M059J (cell line): Measurements from ENCODE around the gene TARBP1. TPM values are rescaled to one million over a fixed set of nuclear protein-coding genes. Genes with fewer than 3 reads are reported as not detected.
"Not testable (repeated sequence)": the region's sequence is repeated elsewhere in the genome, so short reads cannot be mapped to it uniquely, and the experiment has no call there.

Experiments
- DNase-seq: peaks from one replicate; pipeline ENCODE4 v3.0.0-alpha.2; 2012; ENCODE audit warnings: low read depth
- total RNA-seq: library from RNA; depleted of rRNA; stranded (reverse); fragments of >200 nt; shearing (Covaris generic); gene quantifications from 2 replicates; pipeline ENCODE4 v1.2.3, GENCODE V29; 2014

The TARBP1 gene
- total RNA-seq, 1 experiment from 2014 or later = 17.1 TPM

GRCh38 chr1:234507089-234507488, 28.1 kb upstream of the TARBP1 start:
- no peak for DNase-seq

DNA sequence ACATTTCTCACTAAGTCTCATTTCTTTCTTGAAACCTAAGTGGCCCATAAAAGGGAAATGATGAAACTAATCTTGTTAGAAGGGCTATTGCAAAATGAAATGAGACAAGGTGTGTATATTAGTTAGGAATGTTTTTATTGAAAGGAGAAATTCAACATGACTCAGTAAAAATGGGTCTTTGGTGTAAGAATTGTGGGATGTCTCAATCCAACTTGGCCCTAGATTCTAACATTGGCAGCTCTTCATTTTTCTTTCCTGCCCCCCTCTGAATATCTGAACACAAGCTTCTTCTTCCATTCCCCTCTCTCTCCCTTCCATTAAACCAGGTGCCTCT, 26.8 kb upstream of the TARBP1 start:
- peak; percentile 73 for DNase-seq

DNA sequence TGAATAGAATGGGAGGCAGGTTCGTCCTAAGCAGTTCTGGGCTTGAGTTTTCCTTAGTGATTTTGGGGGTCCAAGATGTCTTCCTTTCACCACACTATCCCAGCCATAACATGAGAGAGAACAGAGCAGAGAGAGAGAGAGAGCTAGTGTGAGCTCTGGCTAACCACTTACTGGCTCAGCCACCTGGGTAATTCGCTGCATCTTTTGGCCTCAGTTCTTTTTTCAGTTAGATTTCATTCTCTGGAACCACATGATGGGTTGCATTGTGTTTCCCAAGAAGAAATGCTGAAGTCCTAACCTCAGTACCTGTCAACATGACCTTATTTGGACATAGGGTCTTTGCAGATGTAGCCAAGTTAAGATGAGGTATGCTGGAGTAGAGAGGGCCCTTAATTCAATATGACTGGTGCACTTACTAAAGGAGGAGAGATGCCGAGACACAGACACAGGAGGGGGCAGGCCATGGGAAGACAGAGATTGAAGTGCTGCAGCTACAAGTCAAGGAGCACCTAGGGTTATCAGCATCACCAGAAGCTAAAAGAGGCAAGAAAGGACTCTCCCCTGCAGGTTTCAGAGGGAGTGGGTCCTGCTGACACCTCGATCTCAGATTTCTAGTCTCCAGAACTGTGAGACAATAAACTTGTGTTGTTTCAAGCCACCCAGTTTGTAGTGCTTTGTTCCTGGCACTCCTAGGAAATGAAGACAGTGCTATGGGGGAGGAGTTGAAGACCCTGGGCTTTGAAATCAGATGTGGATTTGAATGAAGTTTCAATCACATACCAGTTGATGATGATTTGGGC, 26.2 kb upstream of the TARBP1 start:
- no peak for DNase-seq

GRCh38 chr1:234504251-234504650, 25.3 kb upstream of the TARBP1 start:
- not testable (repeated sequence) for DNase-seq

DNA sequence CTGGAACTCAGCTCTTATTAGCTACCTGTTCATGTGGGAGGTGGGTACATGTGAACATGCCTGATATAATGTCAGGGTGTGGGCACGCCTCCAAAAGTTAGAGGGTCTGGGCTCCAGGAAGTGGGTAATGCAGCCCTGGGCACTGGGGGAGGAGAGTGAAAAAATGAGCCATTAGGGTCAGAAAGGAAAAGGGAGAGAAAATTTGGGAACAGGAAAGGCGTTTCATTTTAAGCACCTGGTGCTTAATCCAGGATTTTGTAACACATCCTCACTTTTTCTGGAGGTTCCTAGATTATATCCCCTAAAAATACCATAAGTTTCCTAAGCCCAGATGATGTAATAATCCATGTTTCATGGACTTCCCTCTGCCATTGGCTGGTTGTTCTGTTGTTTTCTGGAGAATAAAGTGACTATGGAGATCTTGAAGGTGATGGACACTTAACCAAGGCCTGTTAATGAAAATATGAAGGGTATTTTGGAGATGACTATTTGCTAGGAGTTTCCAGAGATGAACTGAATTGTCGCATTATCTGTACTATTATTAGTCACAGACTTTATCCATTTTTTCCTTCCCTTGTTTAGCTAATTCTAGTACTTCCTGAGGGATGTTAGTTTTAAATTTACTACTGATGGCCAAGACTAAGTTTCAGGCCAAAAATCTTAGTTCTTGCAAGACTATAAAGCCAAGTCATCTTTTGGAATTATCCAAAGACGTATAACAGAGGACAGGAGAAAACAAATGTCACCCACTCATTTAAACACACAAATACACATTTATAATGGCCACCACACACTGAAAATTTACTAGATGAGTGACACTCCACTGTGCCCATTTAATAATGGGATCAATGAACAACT, 24.4 kb upstream of the TARBP1 start:
- DNase-seq = no peak

DNA sequence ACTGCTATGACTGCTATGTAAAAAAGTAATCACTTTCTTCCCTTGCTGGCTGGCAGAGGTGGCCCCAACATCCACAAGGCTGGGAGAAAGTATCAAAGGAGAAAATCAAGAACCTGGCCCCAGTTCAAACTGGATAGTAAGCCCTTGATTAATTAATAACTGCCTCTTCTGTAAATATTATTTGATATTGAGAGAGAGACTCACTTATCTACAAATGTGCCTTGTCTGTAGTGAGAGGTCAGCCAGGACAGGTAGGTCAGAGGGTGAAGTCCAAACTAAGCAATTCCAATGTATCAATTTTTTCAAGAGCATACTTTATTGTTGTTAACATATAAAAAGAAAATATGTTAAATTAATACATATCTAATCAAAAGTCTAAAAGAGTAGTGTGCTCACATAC, 23.8 kb upstream of the TARBP1 start:
- no peak for DNase-seq

GRCh38 chr1:234500269-234500668, 21.3 kb upstream of the TARBP1 start:
- peak; percentile 78 for DNase-seq

DNA sequence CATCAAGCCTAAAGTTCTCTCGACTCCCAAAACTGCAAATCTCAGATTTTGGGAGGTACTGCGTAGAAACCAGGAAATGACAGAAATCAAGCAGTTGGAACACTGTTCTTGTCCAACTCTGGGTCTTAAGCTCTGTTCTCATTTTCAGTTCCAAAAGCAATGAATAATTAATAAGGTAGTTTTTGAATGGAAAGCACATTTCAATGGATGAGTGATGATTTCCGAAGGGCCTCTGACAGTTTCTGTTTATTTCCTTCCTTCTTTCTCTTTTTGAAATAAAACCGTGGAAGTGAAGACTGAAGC, 20.9 kb upstream of the TARBP1 start:
- no peak for DNase-seq

DNA sequence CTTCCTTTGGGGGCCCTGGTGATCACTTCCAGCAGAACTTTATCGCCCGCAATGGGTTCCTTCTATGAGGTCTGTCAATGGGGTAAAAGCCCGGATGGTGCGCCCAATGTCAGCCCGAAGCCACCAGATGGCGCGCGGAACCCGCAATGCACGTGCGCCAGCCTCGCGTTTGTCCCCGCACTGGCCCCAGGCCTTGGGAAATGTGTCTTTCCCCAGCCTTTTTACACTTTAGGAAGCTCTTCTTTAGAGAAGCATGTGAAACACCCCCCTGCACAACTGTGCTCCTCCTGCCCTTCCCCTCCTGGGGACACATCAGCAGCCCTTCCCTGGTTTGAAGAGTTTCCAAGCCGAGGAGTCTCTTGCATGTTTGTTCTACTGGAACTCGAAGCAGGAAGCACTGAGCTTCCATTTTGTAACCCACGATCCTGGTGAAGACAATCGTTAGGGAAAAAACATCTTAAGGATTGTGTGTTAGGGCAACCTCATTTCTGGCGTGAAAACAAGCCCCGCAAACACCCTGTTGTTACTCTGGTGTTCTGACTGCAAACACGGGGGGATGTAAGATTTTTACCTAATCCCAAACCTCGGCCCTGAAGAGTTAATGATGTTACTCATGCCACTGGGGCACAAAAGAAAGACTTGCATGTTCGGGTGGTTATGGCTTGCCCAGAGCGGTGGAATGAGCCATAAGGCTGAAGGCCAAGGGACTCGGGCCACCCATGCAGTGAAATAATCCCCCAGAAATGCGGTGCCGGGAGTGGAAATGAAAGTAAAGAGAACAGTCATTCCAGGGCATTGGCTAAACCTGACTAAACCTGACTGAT, 20.4 kb upstream of the TARBP1 start:
- DNase-seq = peak; percentile 92

- no peak for DNase-seq
Observed at GRCh38 chr1:234498448-234499118, 19.6 kb upstream of the TARBP1 start.

DNA sequence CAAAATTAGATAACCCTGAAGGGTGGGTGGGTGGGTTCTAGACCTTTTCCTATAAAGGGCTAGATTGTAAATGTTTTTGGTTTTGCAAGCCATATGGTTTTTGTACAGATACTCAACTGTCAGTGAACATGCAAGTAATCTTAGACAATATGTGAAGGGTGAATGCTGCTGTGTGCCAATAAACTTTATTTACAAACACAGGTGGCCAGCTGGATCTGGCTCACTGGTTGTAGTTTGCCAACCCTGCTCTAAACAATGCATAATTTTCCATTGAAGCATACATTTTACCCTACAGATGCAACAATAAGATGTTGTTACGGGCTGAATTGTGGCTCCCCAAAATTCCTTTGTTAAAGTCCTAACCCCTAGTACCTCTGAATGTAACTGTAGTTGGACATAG, 18.6 kb upstream of the TARBP1 start:
- DNase-seq = no peak

DNA sequence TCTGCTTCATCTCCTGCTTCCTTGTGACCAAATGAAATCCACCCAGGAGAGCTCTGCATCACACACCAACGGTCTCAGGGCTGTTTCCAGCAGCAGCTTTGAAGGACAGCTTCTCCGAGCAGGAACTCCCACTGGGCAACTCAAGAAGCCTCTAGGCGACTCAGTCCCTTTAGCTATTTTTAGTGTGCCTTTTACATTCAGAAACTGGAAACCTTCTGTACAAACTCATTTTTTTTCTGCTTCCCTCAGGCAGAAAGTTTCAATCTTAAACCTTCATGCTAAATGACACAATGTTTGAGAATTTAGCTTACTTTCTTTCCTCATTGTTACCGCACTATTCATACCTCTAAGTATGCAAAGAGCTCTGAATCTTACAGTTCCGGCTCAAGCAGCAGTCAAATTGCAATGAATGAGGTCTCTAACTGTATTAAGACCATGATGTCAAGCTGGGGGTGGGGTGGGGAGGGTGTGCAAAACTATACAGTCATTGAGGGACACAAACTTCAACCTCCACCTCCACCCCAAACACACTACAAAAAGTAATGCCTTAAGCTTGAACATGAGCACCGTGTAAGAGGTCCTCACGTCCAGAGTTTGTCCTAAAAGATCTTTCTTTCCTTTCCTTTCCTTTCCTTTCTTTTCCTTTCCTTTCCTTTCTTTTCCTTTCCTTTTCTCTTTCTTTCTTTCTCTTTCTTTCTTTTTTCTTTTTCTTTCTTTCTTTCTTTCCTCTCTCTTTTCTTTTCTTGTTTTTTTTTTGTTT, 16.4 kb upstream of the TARBP1 start:
- DNase-seq = peak; percentile 97

GRCh38 chr1:234494049-234494448, 15.1 kb upstream of the TARBP1 start:
- no peak for DNase-seq

DNA sequence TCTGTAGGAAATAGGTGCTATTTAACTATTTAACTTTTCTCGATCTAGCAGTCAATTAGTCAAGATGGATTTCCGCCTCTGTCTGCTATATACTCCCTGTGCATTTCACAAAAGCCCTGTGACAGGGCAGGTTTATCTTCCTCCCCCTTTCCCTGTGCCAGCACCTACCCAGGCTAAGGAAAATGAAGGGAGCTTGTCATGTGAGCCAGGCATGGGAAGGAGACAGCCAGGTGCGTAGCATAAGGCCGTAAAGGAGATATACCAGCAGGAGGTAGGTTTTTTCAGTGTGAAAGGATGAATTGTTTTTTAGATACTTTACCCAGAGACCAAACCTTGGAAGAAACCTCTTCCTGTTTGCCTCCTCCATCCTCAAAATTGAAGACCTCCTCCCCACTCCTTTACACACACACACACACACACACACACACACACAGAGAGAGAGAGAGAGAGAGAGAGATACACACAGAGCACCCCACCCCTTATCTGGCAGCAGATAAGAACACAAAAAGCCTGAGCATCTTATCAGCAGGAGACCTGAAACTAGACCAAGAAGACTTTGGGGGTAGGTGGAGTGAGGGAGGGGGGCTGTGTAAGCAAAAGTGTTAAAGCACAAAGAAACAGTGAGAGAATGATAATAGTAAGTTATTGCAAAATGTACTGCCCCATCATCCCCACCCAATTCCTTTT, 12.0 kb upstream of the TARBP1 start:
- no peak for DNase-seq

- no peak for DNase-seq
Observed at GRCh38 chr1:234489698-234490077, 10.7 kb upstream of the TARBP1 start.

- no peak for DNase-seq
Observed at GRCh38 chr1:234489007-234489697, 10.2 kb upstream of the TARBP1 start.

DNA sequence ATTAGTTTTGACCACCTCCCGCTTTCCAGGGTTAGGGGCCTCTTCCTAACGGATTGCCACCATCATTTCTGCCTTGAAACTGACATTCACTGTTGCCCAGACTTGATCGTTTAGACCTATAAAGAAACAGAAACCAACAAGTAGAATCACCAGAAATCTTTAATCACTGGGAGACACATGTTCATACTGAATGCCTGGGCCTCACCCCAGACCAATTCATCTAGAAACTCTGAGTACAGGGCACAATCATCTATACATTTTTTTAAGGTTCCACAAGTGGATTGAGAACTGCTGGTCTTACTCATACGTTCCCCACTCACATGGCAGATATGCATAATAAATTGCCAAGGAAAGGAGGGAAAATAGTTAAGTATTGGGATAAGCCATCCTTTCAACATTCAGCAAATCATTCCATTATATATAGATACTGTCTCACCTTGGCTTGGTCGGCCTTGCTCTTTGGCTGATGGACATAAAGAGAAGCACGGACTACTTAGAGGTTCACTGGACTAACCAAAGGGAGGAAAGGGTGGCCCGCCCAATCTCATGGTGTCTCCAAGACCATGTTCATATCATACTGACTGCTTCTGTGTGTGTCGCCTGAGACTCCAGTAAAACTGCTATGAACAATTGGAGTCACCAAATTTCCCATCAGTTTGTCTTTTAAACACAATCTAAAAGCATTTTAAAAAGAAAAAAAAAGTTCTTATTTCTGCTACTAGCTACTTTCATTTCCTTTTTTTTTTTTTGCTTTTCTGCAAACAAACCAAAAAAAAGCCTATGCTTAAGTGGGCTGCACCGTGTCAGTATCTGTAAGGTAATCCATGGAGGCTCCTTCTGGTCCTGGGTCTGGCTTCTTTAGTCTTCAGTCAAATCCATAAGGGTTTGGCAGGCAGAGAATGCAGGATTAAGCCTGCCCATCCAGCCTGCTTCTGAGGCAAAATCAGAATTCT, 9.4 kb upstream of the TARBP1 start:
- DNase-seq = no peak
